Measurements from ENCODE around the gene NUP205. TPM values are rescaled to one million over a fixed set of nuclear protein-coding genes. Genes with fewer than 3 reads are reported as not detected.

The NUP205 gene
- total RNA-seq, 2 experiments from 2014 or later = 50.6 to 54.7 TPM

DNA sequence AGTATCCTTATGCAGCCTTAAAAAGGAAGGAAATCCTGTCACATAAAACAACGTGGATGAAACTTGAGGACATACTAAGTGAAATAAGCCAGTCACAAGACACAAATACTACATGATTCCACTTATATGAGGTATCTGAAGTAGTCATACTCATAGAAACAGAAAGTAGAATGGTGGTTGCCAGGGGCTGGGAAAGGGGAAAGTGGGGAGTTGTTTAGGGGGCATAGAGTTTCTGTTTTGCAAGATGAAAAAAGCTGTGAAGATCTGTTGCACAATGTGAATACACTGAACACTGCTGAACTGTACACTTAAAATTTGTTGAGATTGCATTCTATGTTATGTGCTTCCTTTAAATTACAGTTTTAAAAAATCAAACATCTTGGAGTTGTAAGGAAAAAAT lies 2.9 kb downstream of the NUP205 start:
- Histone ChIP-seq H3K9me3 (ENCODE audit: control insufficient read depth in 1 of 2, insufficient read depth in 1 of 2, low read length in 2 of 2) (no peaks in the 10 kb centered on the region), H3K4me3 (ENCODE audit: low read length) (no peak overlapping the region), H3K27me3 (ENCODE audit: control insufficient read depth in 1 of 2, insufficient read depth in 2 of 2, low read length in 2 of 2) (no peaks in the 10 kb centered on the region), H3K4me1 (ENCODE audit: insufficient read depth, low read length) (peaks cover 16% of the 10 kb centered on the region), H3K27ac (ENCODE audit: low read depth in 1 of 2, low read length in 2 of 2) (no peak overlapping the region), H3K36me3 (ENCODE audit: insufficient read depth, low read length) (peaks cover 3% of the 10 kb centered on the region)
- CTCF ChIA-PET = no interaction called here
- no peaks in the 10 kb centered on the region for H3K9me3 Mint-ChIP-seq
- no peaks in the 10 kb centered on the region for H3K27me3 Mint-ChIP-seq
- peaks cover 27% of the 10 kb centered on the region for H3K4me1 Mint-ChIP-seq (ENCODE audit: low read depth)
- peaks cover 19% of the 10 kb centered on the region for H3K36me3 Mint-ChIP-seq (ENCODE audit: low read depth)
- POLR2A ChIA-PET = no interaction called here
- intact Hi-C loops (cut with DNase I, micrococcal nuclease) = loop anchor here in 1 of 2 experiments (2.0 kb wide), 1 partner anchor 282 kb away; no protein-coding TSS in a partner anchor
- ATAC-seq (ENCODE audit: poor library complexity) (no peak), DNase-seq (no peak)
- peak overlapping the region; percentile 71 for H3K4me3 Mint-ChIP-seq
- TF ChIP-seq, protein P1, sequence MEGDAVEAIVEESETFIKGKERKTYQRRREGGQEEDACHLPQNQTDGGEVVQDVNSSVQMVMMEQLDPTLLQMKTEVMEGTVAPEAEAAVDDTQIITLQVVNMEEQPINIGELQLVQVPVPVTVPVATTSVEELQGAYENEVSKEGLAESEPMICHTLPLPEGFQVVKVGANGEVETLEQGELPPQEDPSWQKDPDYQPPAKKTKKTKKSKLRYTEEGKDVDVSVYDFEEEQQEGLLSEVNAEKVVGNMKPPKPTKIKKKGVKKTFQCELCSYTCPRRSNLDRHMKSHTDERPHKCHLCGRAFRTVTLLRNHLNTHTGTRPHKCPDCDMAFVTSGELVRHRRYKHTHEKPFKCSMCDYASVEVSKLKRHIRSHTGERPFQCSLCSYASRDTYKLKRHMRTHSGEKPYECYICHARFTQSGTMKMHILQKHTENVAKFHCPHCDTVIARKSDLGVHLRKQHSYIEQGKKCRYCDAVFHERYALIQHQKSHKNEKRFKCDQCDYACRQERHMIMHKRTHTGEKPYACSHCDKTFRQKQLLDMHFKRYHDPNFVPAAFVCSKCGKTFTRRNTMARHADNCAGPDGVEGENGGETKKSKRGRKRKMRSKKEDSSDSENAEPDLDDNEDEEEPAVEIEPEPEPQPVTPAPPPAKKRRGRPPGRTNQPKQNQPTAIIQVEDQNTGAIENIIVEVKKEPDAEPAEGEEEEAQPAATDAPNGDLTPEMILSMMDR (IDR thresholded peaks at IDR 0.05) = no peak
- H3K27ac Mint-ChIP-seq = peak overlapping the region; percentile 58

DNA sequence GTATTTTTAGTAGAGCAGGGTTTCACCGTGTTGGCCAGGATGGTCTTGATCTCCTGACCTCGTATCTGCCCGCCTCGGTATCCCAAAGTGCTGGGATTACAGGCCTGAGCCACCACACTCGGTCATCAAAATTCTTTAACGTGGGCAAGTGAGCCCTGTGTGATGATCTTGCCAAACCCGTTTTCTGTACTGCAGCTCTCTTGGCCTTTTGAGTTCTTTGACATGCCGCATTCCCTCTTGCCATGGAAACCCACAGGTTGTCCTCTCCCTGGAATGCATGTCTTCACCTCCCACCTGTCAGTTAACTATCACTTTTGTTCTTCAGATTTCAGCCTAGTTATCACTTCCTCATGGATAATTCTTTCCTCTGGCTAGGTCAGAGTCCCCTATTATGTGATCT lies 5.0 kb downstream of the NUP205 start:
- H3K4me1 ChIP-seq (ENCODE audit: insufficient read depth, low read length) = peaks cover 16% of the 10 kb centered on the region
- no peaks in the 10 kb centered on the region for H3K27me3 Mint-ChIP-seq
- ChIA-PET POLR2A (no interaction called here), CTCF (no interaction called here)
- no peak overlapping the region for H3K27ac ChIP-seq (ENCODE audit: low read depth in 1 of 2, low read length in 2 of 2)
- peaks cover 7% of the 10 kb centered on the region for H3K36me3 ChIP-seq (ENCODE audit: insufficient read depth, low read length)
- intact Hi-C loops (cut with DNase I, micrococcal nuclease) = no loop called here
- DNase-seq = no peak
- peaks cover 31% of the 10 kb centered on the region for H3K36me3 Mint-ChIP-seq (ENCODE audit: low read depth)
- H3K27ac Mint-ChIP-seq = no peak overlapping the region
- no peaks in the 10 kb centered on the region for H3K9me3 ChIP-seq (ENCODE audit: control insufficient read depth in 1 of 2, insufficient read depth in 1 of 2, low read length in 2 of 2)
- no peaks in the 10 kb centered on the region for H3K9me3 Mint-ChIP-seq
- ATAC-seq (ENCODE audit: poor library complexity) = no peak
- no peaks in the 10 kb centered on the region for H3K27me3 ChIP-seq (ENCODE audit: control insufficient read depth in 1 of 2, insufficient read depth in 2 of 2, low read length in 2 of 2)
- H3K4me1 Mint-ChIP-seq (ENCODE audit: low read depth) = peaks cover 36% of the 10 kb centered on the region
- peak overlapping the region; percentile 62 for H3K4me3 Mint-ChIP-seq
- H3K4me3 ChIP-seq (ENCODE audit: low read length) = no peak overlapping the region
- TF ChIP-seq, protein P1 (IDR thresholded peaks at IDR 0.05) = no peak

DNA sequence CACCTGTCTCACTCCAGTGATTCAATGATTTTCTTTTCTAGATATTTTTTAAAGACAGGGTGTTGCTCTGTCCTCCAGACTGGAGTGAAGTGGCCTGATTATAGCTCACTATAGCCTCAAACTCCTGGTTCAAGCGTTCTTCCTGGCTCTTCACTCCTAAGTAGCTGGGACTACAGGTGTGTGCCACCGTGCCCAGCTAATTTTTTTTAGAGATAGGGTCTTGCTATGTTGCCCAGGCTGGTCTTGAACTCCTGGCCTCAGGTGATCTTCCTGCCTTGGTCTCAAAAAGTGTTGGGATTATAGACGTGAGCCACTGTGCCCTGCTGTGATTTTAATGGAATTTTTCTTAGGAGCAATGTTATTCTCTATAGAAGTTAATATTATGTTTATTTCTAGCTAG lies 14.1 kb downstream of the NUP205 start:
- ATAC-seq (ENCODE audit: poor library complexity) = no peak
- Histone ChIP-seq H3K4me1 (ENCODE audit: insufficient read depth, low read length) (no peaks in the 10 kb centered on the region), H3K27ac (ENCODE audit: low read depth in 1 of 2, low read length in 2 of 2) (no peak overlapping the region), H3K9me3 (ENCODE audit: control insufficient read depth in 1 of 2, insufficient read depth in 1 of 2, low read length in 2 of 2) (no peaks in the 10 kb centered on the region), H3K36me3 (ENCODE audit: insufficient read depth, low read length) (peaks cover 54% of the 10 kb centered on the region), H3K27me3 (ENCODE audit: control insufficient read depth in 1 of 2, insufficient read depth in 2 of 2, low read length in 2 of 2) (no peaks in the 10 kb centered on the region), H3K4me3 (ENCODE audit: low read length) (no peak overlapping the region)
- no peak for DNase-seq
- CTCF ChIA-PET = no interaction called here
- H3K36me3 Mint-ChIP-seq (ENCODE audit: low read depth) = peaks cover 62% of the 10 kb centered on the region
- no peaks in the 10 kb centered on the region for H3K27me3 Mint-ChIP-seq
- intact Hi-C loops (cut with DNase I, micrococcal nuclease) = no loop called here
- H3K9me3 Mint-ChIP-seq = no peaks in the 10 kb centered on the region
- H3K4me3 Mint-ChIP-seq = no peak overlapping the region
- H3K27ac Mint-ChIP-seq = no peak overlapping the region
- POLR2A ChIA-PET = no interaction called here
- H3K4me1 Mint-ChIP-seq (ENCODE audit: low read depth) = peaks cover 16% of the 10 kb centered on the region
- TF ChIP-seq, protein P1 (IDR thresholded peaks at IDR 0.05) = no peak
